Stimulated activated CD8-positive, alpha-beta memory T cell treated with anti-CD3 and anti-CD28 coated beads, Interleukin-15, amount 100 ng/mL, for 1 hour (primary cell): ENCODE results near the gene HOXD9.

ENCODE experiments used
- DNase-seq: peaks from one replicate; pipeline ENCODE4 v3.0.0-alpha.2; 2020; ENCODE audit warnings: low read depth

Gene HOXD9

DNA sequence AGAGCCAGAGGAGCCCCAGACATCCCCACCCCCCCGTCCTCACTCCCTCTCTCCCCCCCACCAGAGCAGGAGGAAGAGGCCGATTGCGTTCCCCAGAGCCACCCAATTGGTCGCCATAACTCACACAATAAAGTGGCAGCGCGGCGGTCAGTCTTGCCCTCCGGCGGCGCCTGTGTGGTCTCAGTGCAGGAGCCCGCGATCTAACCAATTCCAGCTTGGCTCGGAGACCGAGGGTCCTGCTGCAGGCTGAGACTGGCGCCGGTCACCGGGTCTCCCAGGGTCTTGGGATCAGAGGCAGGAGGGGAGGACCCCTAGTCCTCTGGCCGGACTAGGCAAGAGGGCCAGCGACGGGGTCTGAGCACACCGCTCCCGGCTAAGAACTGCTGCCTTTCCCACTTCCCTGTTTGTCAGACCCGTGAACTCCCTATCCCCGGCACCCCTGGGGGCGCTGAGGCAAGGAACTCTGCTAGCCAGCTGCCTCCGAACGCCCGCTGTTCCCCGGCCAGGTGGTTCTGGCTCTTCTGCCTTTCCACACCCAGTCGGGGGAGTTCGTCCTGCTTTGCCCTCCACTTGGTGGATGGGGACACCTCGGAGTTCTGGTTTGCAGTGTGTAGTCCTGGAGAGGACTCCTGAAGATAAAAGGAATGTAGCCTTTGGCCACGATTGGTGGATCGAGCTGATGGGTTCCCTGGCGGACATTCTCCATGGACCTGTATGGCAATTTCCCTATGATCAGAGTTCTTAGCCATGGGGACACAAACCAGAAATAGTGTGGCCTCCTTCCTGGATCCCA, 24.0 kb upstream of the HOXD9 start:
- DNase-seq: no peak

DNA sequence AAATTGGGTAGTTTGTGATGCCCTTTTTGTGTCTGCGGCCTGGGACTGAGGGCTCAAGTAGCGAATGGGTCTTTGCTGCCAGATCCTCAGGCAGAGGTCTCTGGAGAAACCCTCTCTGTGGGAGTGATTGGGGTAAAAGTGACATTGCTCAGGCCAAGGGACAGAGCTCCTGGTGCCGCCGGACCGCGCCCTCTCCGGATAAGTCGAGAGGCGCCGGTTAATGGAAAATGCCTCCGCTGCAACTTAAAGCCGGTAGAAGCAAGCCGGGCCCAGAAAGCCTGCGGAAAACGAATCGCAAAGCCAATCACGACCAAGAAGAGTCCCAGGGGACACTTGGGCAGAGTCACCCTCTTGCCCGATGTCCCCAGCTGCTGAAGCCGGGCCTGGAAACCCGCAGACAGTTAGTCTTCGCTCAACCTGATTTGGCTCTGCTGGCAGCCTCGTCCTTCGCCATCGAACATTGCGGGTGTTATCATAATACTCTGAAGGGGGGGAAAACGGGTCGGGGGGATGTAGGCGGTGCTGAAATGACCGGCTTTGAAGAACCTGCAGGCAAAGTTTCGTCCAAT, 23.3 kb upstream of the HOXD9 start:
- no peak for DNase-seq

DNA sequence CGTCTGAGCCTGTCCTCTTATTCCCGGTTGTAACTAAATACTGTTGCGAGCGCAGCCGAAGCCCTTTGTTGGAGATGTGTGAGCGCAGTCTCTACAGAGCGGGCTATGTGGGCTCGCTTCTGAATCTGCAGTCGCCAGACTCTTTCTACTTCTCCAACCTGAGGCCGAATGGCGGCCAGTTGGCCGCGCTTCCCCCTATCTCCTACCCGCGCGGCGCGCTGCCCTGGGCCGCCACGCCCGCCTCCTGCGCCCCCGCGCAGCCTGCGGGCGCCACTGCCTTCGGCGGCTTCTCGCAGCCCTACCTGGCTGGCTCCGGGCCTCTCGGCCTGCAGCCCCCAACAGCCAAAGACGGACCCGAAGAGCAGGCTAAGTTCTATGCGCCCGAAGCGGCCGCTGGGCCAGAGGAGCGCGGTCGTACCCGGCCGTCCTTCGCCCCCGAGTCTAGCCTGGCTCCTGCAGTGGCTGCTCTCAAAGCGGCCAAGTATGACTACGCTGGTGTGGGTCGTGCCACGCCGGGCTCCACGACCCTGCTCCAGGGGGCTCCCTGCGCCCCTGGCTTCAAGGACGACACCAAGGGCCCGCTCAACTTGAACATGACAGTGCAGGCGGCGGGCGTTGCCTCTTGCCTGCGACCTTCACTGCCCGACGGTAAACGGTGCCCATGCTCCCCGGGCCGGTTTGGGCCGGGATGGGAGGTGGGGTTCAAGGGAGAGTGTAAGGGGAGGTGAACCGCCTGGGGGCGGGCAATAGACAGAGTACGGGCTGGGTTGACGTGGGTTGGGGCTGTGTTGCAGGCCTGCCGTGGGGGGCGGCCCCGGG, 22.6 kb upstream of the HOXD9 start, which contains the start of gene HOXD12:
Gene HOXD12, plus strand, starts transcription at position 68 of the 819 bp plus-strand sequence. Its CDS starts 7 bp downstream, at position 75.
- no peak for DNase-seq

DNA sequence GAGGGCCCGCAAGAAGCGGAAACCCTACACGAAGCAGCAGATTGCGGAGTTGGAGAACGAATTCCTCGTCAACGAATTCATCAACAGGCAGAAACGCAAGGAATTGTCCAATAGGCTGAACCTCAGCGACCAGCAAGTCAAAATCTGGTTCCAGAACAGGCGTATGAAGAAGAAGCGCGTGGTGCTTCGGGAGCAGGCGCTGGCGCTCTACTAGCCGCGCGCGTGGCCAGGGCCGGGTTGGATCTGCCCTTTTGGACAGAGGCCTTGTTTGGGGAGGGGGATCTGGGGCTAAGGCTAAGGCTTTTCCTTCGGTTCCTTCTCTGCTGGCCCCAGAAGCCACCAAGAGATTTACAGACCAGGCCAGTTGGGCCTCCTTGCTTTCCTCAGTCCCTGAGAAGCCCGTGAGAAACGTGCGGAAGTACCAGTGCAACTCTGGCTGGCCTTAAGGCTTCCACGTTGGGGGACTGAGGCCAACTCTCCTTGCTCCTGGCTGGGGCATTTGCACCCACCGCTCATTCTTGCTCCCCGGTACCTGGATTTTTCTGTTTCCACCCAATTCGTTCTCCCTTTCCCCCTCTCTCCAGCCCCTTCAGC, 21.9 kb upstream of the HOXD9 start:
- no peak for DNase-seq

DNA sequence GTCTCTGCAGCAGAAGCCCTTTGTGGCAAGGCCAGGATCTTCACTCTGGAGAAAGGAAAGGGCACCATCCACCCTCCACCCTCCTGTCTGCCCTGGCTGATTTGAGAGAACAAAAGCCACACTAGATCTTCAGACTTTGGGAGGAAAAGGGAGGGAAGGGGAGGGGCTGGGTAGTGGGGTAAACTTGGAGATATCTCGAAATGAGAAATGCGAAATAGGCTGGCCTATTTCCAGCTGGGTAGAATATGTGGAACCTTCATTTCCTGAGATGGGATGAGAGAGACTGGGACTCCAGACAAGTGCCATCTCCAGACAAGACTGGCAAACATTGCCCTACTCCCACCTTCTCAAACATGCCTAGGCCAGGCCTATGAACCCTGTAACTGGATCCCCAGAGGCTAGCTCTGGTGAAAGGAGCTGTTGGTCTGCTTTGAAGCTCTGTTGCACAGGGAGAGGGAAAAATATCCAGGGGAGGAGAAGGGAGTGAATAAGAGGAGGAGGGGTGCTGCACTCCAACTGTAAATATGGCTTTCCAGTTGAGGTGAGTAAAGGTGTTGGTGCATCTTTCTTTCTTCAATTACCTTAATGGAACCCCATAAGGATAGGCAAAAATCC, 21.2 kb upstream of the HOXD9 start:
- no peak for DNase-seq

GRCh38 chr2:176101842-176102241, 20.7 kb upstream of the HOXD9 start:
- DNase-seq: no peak

GRCh38 chr2:176102309-176102866, 20.1 kb upstream of the HOXD9 start:
- DNase-seq: no peak

- DNase-seq: no peak
Measured at GRCh38 chr2:176103194-176103593, 19.3 kb upstream of the HOXD9 start.

DNA sequence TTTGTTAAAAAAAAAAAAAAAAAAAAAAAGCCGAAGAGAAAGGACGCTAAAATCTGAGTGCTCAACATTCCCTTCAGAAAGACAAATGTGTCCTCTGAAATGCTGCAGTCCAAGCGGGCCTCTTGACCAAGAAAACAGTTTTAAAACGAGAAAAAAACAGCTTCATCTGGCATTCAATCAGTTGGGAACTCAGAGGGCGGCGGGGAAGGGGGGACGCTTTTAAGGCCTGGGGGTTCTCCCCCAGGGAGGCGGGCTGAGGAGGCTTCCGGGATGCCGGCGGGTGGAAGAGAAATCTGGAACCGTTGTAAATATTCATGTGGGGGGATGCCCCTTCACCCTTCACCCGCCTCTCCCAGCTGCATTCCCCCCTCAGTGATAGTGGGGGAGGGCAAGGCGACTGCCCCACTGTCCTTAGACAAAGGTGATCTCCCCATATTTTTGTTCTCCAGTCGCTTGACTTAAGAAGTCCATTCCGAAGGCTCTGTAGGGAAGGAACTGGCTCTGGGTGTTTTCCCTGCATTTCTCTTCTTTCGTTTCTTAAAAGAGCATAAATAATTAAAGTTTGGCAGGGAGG, 18.7 kb upstream of the HOXD9 start:
- DNase-seq: no peak

GRCh38 chr2:176104316-176105077, 18.0 kb upstream of the HOXD9 start:
- DNase-seq: no peak

DNA sequence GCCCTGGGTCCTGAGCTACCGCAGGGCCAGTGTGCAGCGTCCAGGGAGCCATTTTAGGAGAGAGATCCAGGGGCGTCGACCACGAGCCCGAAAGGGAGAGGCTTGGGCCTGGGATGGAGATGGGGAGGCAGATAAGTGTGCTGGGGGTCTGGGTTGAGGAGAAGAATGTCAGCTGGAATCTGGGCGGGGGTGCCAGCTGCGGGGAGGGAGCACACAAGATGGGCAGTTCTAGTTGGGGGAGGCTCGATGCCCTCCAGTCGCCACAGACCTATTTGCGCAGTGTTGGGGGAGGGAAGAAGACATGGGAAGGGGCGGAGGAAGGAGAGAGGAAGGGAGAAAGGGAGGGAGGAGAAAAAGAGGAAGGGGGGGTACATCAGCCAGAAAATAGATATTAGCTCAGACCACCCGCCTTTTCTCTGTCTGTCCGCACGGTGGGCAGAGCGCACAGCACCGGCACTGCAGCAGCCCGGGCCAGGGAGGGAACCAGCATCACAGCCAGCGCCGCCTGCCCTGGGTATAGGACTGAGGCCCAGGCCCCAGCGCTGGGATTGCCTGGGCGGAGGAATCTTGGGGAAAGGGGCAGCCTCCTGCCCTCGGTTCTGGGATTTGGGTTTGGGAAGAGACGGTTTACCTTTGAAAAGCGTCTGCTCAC, 17.3 kb upstream of the HOXD9 start:
- no peak for DNase-seq

DNA sequence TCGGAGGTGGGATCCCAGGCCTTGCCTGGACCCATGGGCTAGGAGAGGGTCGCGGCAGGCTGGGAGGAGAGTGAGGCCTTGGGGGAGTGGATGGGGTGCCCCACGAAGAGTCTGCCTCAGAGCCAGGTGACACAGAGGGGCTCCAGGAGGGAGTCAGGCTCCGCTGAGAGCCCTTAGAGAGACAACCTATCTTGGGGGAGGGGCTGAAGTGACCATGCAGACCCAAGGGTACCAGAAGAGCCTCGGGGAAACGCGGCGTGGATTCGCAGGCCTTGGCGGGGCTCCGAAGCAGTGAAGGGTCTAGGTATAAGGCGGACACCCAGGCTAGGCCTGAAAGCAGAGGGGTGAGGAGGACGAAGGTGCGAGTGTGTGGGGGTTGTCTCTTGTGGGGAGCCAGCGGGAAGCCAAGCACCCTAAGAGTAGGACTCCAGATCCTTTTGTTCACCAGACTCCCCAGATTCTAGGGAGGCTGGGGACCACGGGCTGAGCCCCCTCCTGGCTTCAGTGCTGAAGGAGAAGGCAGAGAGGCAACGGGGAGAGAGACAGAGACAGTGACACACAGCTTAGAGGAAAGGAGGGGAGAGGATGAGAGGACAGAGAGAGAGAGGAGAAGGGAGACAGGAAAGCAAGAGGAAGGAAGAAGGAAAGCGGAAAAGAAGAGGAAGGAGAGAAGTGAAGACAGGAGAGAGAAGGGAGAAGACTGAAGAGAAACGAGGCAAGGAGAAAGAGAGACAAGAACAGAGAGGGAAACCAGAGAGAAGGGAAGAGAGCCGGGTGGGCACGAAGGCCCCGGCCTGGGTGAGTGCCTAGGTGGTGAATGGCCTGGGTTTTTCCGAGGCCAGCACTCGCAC, 16.6 kb upstream of the HOXD9 start:
- no peak for DNase-seq

DNA sequence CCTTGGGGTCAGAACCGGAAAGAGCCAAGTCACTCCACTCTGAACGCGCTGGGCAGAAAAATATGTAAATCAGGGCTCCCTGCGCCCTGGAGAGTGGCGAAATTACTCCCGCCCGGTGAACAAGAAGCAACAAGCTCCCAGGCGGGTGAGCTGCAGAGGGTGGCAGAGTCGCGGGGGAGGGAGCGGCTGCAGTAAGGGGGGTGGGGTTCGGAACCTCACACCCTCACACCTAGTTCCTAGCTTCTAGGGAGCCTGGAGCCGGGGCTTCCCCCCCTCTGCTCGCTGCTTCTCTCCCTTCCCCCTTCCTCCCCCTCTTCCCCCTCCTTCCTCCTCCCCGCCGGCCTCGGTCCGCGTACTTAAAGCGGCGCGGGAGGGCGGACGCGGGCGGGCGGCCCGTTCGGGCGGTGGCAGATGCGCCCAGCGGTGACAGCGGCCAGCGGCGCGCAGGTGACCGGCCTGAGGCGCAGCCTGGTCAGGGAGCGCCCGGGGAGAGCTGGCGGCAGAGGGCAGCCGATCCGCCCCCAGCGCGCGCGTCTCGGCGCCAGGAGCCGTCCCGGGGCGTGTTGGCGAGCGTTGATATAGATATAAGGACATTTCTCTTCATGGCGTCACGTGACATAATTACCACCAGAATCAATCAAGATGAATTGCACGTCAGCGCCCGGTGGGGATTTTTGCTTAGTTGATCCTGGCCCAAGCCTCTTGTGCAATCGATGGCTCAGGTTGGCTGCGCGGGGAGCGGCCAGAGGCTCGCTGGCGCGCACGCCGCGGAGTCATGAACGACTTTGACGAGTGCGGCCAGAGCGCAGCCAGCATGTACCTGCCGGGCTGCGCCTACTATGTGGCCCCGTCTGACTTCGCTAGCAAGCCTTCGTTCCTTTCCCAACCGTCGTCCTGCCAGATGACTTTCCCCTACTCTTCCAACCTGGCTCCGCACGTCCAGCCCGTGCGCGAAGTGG, 15.7 kb upstream of the HOXD9 start, which contains the start of gene HOXD11:
Gene HOXD11, plus strand, starts transcription at position 700 of the 959 bp plus-strand sequence. Its CDS starts 76 bp downstream, at position 776.
- no peak for DNase-seq

DNA sequence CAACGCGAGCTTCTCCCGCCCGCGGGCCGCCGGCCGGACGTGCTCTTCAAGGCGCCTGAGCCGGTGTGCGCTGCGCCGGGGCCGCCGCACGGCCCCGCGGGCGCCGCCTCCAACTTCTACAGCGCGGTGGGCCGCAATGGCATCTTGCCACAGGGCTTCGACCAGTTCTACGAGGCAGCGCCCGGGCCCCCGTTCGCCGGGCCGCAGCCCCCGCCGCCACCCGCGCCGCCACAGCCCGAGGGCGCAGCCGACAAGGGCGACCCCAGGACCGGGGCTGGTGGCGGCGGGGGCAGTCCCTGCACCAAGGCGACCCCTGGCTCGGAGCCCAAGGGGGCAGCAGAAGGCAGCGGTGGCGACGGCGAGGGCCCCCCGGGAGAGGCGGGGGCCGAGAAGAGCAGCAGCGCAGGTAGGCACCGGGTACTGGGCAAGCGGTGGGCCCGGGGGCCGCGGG, 14.8 kb upstream of the HOXD9 start:
- no peak for DNase-seq

DNA sequence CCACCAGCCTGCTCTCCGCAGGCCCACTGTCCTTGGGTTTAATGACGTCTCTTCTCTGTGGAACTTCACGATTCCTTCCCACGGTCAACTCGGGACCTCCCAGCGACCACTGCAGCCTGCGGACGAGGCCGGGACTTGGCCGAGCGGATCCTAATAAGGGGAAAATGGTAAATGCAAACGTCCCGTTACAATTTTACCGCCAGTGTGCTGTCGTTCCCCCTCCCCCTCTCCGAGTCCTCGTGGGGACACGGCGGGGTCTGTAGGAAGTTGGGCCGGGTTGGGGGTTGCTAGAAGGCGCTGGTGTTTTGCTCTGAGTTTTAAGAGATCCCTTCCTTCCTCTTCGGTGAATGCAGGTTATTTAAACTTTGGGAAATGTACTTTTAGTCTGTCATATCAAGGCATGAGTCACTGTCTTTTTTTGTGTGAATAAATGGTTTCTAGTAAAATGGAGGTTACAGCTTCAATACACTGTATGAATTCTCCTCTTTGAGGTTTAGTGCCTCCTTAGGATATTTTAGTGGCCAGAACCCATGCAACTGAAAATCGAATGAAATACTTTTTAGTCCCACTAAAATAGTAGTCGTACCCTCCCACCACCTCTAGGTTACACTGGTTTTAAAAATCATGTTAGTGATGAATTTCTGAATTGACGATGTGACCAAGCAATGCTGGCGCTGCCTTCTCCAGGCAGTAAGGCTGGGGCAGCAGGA, 13.2 kb upstream of the HOXD9 start:
- no peak for DNase-seq

GRCh38 chr2:176109946-176110345, 12.6 kb upstream of the HOXD9 start:
- DNase-seq: no peak
